ENCODE results near the gene ATIC.

The ATIC gene

DNA sequence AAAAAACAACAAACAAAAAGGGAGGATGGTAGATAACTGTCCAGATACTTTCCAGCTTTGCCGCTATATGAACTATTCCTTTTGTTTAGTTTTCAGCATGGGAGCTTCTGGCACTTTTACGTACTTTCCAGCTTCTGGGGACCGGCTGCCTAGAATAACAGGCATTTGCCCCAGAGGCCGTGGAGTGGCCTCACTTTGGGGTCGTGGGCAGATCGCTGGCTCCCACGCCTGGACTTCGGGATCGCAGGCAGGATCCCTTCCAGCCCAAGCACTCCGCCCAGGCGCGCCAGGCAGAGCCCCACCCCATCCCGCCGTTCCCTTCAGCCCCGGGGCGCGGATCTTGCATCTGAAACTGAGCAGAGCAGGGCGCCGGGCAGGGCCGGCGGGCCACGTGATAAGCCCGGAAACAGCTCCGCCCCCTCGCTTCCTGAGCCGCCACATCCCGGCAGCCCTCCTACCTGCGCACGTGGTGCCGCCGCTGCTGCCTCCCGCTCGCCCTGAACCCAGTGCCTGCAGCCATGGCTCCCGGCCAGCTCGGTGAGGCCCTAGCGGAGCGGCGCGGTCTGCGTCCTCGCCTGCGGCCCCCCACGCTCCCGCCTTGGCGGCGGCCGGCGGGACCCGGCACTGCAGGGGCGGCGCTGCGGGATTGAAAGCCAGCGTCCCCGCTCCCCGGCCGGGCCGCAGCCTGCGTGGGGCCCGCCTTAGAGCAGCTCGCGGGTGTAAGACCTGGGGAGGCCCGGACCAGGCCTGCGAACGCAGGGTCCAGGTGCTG lies at the start of gene ATIC:
Gene ATIC (plus strand): TSS at position 435 of the 772 bp plus-strand sequence. CDS start 84 bp downstream, at position 519.
- H3K4me3 ChIP-seq (replicated peaks; ENCODE audit: low read depth, low read length) = peak within 1 kb of the TSS; percentile 68
- TF ChIP-seq, protein P1, sequence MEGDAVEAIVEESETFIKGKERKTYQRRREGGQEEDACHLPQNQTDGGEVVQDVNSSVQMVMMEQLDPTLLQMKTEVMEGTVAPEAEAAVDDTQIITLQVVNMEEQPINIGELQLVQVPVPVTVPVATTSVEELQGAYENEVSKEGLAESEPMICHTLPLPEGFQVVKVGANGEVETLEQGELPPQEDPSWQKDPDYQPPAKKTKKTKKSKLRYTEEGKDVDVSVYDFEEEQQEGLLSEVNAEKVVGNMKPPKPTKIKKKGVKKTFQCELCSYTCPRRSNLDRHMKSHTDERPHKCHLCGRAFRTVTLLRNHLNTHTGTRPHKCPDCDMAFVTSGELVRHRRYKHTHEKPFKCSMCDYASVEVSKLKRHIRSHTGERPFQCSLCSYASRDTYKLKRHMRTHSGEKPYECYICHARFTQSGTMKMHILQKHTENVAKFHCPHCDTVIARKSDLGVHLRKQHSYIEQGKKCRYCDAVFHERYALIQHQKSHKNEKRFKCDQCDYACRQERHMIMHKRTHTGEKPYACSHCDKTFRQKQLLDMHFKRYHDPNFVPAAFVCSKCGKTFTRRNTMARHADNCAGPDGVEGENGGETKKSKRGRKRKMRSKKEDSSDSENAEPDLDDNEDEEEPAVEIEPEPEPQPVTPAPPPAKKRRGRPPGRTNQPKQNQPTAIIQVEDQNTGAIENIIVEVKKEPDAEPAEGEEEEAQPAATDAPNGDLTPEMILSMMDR (IDR thresholded peaks at IDR 0.05; ENCODE audit: low read length, missing control alignments) = no peak
- DNase-seq (ENCODE audit: low read depth) = peak; percentile 90

DNA sequence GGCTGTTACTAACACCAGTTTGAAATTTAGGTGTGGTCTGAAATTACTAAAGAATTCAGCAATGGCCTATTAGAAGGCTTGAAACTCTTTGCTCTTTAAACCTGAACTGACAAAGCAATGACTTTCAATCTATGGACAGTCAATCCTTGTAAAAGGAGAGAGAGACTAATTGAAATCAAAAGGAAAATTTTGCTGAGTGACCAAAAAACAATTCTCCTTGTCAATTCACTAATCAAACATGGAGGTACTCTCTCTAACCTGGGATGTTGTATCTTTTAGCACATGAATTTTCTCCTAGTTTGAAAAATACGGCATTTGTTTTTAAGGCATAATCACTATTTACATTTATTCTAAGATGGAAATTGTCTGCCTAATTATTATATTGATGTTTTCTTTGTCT lies 49.6 kb upstream of the ATIC start:
- TF ChIP-seq, protein P1 (IDR thresholded peaks at IDR 0.05; ENCODE audit: low read length, missing control alignments) = no peak
- no peak for DNase-seq (ENCODE audit: low read depth)
- no peak overlapping the region for H3K4me3 ChIP-seq (replicated peaks; ENCODE audit: low read depth, low read length)

- no peak for DNase-seq (ENCODE audit: low read depth)
- TF ChIP-seq, protein P1 (IDR thresholded peaks at IDR 0.05; ENCODE audit: low read length, missing control alignments) = no peak
- H3K4me3 ChIP-seq (replicated peaks; ENCODE audit: low read depth, low read length) = no peak overlapping the region
These were observed 49.0 kb upstream of the ATIC start for GRCh38 chr2:215262741-215263362.

GRCh38 chr2:215264374-215264773 lies 47.5 kb upstream of the ATIC start:
- H3K4me3 ChIP-seq (replicated peaks; ENCODE audit: low read depth, low read length) = no peak overlapping the region
- TF ChIP-seq, protein P1 (IDR thresholded peaks at IDR 0.05; ENCODE audit: low read length, missing control alignments) = no peak
- no peak for DNase-seq (ENCODE audit: low read depth)

DNA sequence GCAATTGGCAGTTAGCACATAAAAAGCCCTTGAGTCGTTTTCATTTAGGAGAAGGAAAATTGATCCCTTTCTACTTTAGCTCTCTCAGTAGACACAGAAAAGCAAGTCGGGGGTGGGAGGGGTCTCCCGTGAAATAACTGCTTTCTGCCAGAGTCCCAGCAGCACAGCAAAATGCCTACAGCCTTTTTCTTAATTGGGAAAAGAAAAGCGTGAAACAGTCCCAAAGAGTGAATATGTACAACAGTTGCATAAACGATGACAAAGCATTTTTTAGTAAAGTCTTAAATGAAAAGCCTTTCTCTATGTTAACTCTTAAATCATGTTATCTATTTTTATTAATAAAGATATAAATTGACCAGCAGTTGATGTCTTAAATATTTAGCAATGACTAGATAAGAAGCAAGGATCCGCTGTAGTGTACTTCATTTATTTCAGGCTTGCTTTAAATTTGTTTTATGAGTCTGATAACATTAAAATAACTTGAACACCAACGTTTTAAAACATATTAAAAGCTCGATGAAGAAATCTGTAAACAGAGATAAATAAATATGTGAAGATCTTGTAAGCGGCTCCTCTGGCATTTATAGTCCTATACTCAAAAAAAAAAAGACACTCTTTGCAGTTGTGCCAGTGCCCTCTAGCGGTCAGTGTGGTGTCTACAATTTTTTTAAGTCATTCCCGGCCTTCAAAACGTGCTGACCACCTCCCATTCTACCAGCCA lies 42.3 kb upstream of the ATIC start:
- DNase-seq (ENCODE audit: low read depth) = peak; percentile 90
- TF ChIP-seq, protein P1 (IDR thresholded peaks at IDR 0.05; ENCODE audit: low read length, missing control alignments) = peak; percentile 75
- no peak overlapping the region for H3K4me3 ChIP-seq (replicated peaks; ENCODE audit: low read depth, low read length)

GRCh38 chr2:215270118-215270451 lies 41.8 kb upstream of the ATIC start:
- no peak for DNase-seq (ENCODE audit: low read depth)
- no peak overlapping the region for H3K4me3 ChIP-seq (replicated peaks; ENCODE audit: low read depth, low read length)
- TF ChIP-seq, protein P1 (IDR thresholded peaks at IDR 0.05; ENCODE audit: low read length, missing control alignments) = no peak
